GM19099 (cell line): ENCODE measurements around the gene AHI1.

ENCODE experiments used
- POLR2A ChIP-seq: IDR thresholded peaks from 3 replicates; pipeline ENCODE4 v1.6.1; 2011; ENCODE audit warnings: low read depth; ENCODE audit not compliant: insufficient read length; ENCODE audit errors: extremely low read depth

AHI1 gene

DNA sequence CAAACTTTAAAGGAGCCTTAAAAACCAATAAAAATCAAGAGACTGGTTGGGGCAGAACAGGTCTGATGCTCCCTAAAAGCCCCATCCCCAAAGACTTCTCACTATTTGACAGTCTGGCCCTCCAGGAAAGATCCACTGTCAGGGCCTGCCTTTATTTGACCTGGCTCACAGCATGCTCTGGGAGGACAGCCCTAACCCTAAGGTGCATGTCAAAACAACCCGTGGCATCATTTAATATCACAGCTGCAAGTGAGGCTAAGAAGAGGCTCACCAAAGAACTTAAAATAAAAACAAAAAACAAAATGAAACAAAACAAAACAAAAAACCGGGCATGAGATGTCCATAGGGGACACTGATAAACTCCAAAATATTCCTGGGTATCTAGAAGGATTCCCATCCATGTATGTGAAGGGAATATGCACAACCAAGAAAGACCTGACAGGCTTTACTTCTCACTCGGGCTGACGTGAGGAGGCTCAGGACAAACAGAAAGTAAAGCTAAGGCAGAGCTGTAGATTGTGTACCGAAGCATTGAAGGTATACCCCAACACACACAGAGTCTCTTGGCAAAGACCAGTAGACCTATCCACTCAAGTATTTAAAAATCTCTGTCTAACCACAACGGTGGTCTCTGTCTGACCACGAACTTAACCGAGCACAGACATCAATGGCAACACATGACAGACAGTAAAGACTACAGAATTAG, 57.3 kb downstream of the AHI1 start:
- TF ChIP-seq POLR2A, result no peak

DNA sequence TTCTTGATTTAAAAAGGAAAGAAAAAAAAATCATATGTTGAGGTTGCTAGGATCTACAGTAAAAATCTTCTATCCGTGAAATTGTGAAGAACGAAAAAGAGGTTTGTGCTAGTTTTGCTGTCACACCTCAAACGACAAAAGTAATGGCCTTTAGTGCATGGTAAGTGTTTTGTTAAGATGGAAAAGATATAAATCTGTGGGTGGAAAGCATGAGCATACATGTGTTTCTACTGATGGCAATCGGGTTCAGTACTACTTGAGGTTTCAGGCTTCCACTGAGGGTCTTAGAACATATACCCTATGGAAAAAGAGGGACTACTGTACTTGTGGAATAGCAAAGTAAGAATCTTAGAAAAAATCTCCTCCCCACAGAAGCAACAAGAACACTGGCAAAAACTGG, 58.0 kb downstream of the AHI1 start:
- no peak for TF ChIP-seq POLR2A

DNA sequence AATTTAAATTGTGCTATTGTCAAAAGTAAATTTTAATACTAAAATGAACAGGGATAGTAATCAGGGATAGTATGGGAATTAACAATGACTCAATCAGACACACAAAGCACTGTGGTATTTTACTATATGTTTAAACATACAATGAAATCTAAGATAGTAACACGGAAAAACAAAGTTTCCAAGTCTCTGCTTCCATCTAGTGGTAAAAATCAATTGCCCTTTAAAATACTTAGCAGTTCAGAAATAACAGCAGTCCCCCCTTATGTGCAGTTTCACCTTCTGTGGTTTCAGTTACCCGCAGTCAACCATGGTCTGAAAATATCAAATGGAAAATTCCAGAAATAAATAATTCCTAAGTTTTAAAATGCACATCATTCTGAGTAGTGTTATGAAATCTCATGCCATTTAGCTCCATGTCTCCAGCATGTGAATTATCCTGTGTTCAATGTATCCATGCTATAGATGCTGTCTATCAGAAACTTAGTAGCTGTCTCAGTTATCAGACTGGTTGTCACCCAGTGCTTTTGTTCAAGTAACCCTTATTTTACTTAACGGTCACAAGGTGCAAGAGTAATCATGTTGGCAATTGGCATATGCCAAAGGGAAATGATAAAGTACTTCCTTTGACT, 58.5 kb downstream of the AHI1 start:
- no peak for TF ChIP-seq POLR2A

DNA sequence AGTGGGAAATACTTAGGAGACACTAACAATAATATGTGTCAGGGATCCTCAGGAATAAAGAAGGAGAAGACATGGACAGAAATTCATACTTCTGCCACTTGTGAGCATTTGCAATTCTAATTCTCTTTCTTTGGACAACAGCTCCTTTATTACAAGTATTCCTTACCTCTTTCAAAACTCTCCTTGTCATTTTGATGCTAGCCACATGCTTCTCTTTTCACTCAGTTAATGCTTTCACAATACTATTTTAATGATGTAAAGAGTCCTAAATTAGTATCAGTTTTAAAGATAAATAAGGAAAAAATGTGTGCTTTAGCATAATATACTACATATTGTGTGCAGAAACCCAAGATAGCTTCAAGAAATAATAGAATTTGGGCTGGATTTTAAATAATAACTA, 62.5 kb downstream of the AHI1 start:
- no peak for TF ChIP-seq POLR2A

DNA sequence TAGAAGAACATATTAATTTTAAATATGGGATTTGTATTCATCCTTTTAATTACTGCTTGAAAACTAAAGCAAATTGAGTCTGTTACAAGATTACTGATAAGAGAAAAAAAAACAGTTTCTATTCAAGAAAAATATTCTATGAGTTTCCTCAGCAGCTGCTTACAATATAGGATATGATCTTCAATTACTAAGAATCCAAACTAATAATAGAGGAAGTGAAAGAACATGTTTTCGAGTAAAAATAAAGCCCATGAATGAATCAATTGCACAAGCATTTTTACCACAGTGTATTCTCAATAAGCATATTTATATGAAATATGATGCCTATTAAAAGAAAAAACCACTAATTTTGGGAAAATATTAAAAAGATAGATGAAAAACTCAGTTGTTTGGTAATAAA, 63.4 kb downstream of the AHI1 start:
- no peak for TF ChIP-seq POLR2A

DNA sequence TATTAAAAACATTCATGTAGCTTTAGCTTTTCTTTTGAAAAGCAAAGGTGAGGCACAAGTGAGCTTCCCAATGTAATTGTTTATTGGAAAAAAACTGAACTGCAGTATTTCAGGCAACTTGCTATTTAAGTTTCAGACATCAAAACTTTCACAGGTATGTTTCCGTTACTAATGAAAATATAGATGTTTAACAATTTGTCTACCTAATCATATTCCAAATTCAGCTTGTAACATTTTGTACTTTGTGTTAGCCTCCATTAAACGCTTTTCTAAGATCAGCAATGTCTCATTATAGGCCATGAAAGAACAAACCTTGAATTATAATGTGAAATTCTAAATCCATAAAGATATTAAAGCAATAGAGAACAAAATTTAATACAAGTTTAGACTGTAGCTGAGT, 69.5 kb downstream of the AHI1 start:
- no peak for TF ChIP-seq POLR2A

DNA sequence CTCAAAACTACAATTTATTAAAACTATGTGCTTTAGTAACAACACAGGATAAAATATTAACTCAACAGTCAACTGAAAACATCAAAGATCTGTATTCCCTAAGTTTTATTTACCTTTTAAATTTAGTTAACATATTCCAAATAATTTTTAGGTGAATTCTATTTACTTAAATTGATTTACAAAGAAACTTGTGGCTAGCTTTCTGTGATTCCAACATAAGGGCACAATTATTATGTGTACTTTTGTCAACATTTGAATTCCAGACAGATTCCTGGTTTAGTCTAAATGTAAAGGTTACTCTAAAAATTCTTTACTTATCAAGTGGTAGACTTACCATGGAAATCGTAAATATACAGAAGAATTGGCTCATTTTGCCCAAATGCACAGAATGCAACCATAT, 70.7 kb downstream of the AHI1 start:
- no peak for TF ChIP-seq POLR2A

DNA sequence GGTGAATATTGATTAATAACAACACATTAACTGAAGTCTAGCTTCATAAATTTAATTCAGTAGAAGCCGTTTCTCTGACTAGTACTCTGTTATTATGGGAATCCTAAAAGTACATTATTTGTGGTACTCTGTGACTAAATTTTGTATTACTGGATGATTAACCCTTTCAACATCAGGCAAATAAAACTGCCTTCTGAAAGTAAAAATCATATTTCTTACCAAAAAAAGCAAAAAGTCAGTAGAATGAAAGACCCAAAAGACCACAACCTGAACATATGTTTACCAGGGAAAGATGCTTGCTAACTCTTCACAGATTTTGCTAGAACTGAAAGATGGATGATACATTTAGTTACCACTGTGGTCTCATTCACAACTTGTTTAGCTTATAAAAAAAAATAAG, 73.2 kb downstream of the AHI1 start:
- TF ChIP-seq POLR2A, result no peak

DNA sequence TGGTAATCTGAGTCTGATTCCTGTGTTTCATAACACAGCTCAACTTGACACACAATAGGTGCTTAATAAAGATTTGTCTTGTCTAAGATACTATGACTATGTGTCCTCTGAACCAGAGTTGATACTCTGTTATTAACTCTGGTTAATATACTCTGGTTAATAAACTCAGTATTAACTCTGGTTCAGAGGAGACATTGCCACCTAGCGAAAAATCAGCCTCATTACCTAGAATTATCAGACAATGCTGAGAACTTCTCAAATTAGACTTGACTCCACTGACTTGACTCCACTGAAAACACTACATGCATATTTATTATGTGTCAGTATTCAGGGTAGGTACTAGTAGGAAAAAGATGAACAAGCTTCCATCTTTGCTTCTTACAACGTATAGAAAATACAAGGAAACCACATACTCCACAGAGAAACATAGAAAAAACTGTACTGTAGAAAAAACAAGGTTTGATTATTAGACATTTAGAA, 73.9 kb downstream of the AHI1 start:
- TF ChIP-seq POLR2A, result no peak

DNA sequence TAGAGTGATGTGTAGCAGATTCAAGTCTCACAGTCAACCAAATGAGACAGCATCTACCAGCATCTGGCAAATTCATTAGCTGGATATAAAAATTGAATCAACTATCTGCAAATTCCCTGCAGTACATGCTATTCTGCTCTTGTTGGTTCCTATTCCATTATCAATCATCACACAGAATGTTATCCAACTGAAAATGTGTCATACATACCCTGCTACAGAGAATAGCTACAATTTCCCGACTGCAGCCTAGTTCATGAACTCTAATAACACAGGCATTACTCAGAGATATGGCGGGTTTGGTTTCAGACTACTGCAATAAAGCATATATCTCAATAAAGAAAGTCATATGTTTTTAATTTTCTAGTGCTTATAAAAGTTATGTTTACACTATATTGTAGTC, 78.4 kb downstream of the AHI1 start:
- TF ChIP-seq POLR2A, result no peak

DNA sequence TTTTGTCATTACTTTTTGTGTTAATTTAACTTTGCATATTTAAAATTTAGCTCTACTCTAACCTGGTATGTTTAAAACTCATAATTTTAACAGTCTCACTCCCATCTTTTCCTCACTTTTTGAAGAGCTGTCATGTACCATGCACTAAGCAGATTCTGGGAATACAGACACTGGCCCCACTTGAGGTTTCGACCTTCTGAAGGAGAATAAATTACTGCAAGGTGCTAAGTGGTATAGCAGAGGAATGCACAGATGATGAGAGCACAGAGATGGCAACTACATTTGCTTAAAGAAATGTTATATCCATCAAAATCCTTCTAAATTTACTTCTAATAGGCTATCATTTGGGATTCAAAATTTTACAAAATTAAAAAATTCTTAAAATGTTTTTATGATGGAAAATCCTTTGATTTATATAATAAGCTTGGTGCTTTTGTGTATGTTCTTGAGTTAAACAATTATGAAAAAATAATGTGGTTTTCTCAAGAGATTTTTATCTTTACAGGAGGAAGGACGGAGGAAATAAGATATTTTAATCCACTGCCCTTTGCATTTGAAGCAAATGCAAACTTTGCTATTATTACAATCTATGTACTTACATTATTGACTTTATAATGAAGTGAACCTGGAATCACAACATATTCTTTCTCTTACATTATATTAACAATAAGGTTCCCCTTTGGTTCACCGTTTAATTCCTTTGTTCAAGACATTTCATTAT, 79.3 kb downstream of the AHI1 start:
- no peak for TF ChIP-seq POLR2A

DNA sequence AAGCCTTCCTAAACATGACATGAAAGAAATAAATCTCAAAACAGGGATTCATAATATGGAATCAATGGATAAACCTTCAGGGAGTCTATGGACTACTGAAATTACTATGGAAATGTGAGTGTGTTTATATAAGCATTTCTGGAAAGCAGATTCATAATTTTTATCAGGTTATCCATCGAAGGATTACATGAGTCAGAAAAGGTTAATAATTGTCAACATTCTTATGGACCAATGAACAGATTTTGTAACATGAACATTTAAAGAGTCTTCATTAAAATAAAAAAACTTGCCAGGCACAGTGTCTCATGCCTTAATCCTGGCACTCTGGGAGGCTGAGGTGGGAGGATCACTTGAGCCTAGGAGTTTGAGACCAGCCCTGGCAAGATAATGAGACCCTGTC, 84.8 kb downstream of the AHI1 start:
- no peak for TF ChIP-seq POLR2A

DNA sequence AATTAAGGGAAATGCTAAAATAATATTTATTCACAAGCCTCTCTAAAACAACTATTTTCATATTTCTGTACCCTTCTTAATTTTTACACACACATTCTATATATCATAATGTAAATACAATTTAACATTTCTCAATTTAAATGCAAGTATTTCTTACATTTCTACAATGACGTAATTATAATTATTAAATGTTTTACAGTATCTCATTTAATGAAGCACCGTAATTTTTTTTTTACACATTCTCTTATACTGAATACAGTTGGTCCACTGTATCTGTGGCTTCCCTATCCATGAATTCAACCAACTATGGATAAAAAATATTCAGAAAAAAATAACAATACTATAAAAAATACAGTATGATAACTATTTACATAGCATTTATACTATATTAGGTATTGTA, 85.7 kb downstream of the AHI1 start:
- TF ChIP-seq POLR2A, result no peak

DNA sequence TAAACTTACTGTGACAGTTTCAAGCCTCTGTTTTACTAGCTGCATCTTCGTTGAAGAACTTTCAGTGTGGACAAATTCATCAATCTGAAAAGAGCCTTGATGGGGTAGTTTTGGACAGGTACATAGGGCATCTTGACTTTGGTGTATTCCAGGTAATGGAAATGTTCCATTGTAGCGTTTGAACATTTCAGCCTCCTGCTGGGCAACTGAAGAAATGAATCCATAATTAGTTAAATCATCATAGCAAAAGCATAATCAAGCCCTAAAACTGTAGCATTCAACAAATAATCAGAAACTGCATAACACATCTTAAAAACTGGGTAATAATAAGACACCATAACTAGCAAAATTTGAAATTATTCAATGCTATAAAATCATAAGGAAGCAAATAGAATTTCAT, 86.2 kb downstream of the AHI1 start:
- no peak for TF ChIP-seq POLR2A

DNA sequence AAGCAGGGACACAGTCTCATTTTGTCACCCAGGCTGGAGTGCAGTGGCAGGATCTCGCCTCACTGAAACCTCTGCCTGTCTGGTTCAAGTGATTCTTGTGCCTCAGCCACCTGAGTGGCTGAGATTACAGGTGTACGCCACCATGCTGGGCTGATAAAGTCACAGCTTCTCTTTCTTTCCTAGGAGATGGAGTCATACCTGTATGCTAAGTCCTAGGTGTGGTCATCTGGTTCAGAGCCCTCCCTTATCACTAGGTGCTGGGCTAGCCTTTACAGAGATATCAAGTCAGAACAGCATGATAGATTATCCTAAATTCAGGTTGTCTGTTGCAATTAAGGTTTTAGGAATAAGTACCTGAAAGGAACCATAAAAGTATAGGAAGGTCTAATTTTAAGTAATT, 86.7 kb downstream of the AHI1 start:
- TF ChIP-seq POLR2A, result no peak

DNA sequence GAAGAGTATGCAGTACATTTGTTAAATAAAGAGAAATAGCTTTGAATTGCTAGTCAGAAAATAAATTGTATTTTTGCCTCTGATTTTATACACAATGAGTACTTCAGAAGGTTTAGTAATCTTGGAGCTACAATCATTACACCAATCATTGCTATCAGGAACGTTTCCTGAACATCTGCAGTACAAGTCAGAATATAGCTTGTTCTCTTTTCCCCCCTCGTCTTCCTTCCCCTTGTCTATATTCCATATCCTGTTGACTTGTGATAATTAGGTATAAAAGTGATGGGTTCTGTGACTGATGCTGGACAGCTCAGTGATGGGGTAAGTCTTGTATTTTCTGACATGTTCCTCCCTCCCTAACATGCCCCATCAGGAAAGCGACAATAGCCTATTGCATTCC, 94.0 kb downstream of the AHI1 start:
- no peak for TF ChIP-seq POLR2A

DNA sequence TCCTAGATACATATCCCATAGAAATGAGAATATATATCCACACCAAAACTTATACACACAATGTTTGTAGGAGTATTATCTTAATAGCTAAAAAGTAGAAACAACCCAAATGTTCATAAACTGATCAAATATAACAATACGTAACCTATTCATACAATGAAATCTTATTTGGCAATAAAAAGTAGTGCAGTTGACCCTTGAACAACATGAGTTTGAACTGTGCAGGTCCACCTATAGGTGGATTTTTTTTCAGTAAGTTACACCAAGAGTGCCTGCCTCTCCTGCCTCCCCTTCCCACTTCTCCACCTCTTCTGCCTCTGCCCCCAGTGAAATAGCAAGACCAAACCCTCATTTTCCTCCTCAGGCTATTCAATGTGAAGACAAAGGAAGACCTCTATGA, 95.2 kb downstream of the AHI1 start:
- TF ChIP-seq POLR2A, result no peak
